HEK293T (cell line): ENCODE data around the gene NPLOC4.

Experiments
- BHLHE40 ChIP-seq: fragments of 450-650 bp; IDR thresholded peaks from 2 replicates; pipeline ENCODE4 v1.6.1; 2016; ENCODE audit warnings: mild to moderate bottlenecking, moderate library complexity, borderline replicate concordance
- CTBP1 ChIP-seq: fragments of 450-650 bp; IDR thresholded peaks from 2 replicates; pipeline ENCODE4 v1.6.1; 2016; ENCODE audit warnings: borderline replicate concordance
- FOXA1 ChIP-seq: fragments of 450-650 bp; IDR thresholded peaks from 2 replicates; pipeline ENCODE4 v1.6.1; 2016; ENCODE audit warnings: mild to moderate bottlenecking
- FOXM1 ChIP-seq: fragments of 450-650 bp; IDR thresholded peaks from 2 replicates; pipeline ENCODE4 v1.6.1; 2017; ENCODE audit warnings: mild to moderate bottlenecking, borderline replicate concordance
- NFRKB ChIP-seq: fragments of 450-650 bp; IDR thresholded peaks from 2 replicates; pipeline ENCODE4 v1.6.1; 2016; ENCODE audit warnings: mild to moderate bottlenecking, moderate library complexity
- PKNOX1 ChIP-seq: fragments of 450-650 bp; IDR thresholded peaks from 2 replicates; pipeline ENCODE4 v1.6.1; 2016
- SP1 ChIP-seq: fragments of 450-650 bp; IDR thresholded peaks from 2 replicates; pipeline ENCODE4 v1.6.1; 2017
- TARDBP ChIP-seq: fragments of 450-650 bp; IDR thresholded peaks from 2 replicates; pipeline ENCODE4 v1.6.1; 2016
- ZNF384 ChIP-seq: fragments of 450-650 bp; IDR thresholded peaks from 2 replicates; pipeline ENCODE4 v1.6.1; 2016

- TF ChIP-seq ZNF384 (no peak), FOXM1 (no peak), SP1 (no peak), BHLHE40 (no peak), FOXA1 (no peak), TARDBP (no peak), PKNOX1 (no peak), NFRKB (no peak), CTBP1 (no peak)
These were observed 112.7 kb downstream of the NPLOC4 start for GRCh38 chr17:81524039-81524864.
